Mesothelial cell of epicardium (in vitro differentiated cells): ENCODE measurements around the gene EPHA3. TPM values are rescaled to one million over a fixed set of nuclear protein-coding genes. Genes with fewer than 3 reads are reported as not detected.

Source experiments
- DNase-seq, 2 experiments: peaks; one replicate each; pipeline ENCODE4 v3.0.0; 2021; ENCODE audit warnings: low spot score in 2 of 2; ENCODE audit not compliant: unreplicated experiment in 2 of 2
- H3K27ac Mint-ChIP-seq: 2 replicates; pipeline ENCODE4 v1.8.0; 2021; ENCODE audit warnings: mixed read lengths
- H3K27me3 Mint-ChIP-seq: 2 replicates; pipeline ENCODE4 v1.8.0; 2021; ENCODE audit warnings: low read depth, mixed read lengths
- H3K36me3 Mint-ChIP-seq: 2 replicates; pipeline ENCODE4 v1.8.0; 2021; ENCODE audit warnings: mixed read lengths
- H3K4me1 Mint-ChIP-seq: 2 replicates; pipeline ENCODE4 v1.8.0; 2021; ENCODE audit warnings: mixed read lengths
- H3K4me3 Mint-ChIP-seq: 2 replicates; pipeline ENCODE4 v1.8.0; 2021; ENCODE audit warnings: mild to moderate bottlenecking, moderate library complexity, mixed read lengths
- H3K9me3 Mint-ChIP-seq: 2 replicates; pipeline ENCODE4 v1.8.0; 2021; ENCODE audit warnings: mixed read lengths
- CTCF ChIP-seq: fragments of 200-600 bp; sonication (generic); IDR thresholded peaks from one replicate; pipeline ENCODE4 v1.5.0; 2021; ENCODE audit warnings: antibody characterized with exemption; ENCODE audit not compliant: unreplicated experiment
- total RNA-seq: library from RNA; stranded (reverse); gene quantifications from 3 replicates; pipeline ENCODE4 v1.2.1, GENCODE V29; 2021

EPHA3 gene
- total RNA-seq, 1 donor from 2014 or later: 4.5 TPM

GRCh38 chr3:89264037-89264560 lies 156.7 kb downstream of the EPHA3 start:
- Mint-ChIP-seq H3K27me3 (no peaks in the 10 kb centered on the region), H3K36me3 (no peaks in the 10 kb centered on the region), H3K4me3 (no peak overlapping the region), H3K9me3 (no peaks in the 10 kb centered on the region), H3K4me1 (no peaks in the 10 kb centered on the region), H3K27ac (no peak overlapping the region)
- DNase-seq: no peak
- TF ChIP-seq CTCF: no peak

GRCh38 chr3:89266074-89266473 lies 158.7 kb downstream of the EPHA3 start:
- no peak for DNase-seq
- Mint-ChIP-seq H3K4me3 (no peak overlapping the region), H3K27me3 (no peaks in the 10 kb centered on the region), H3K27ac (no peak overlapping the region), H3K9me3 (no peaks in the 10 kb centered on the region), H3K36me3 (no peaks in the 10 kb centered on the region), H3K4me1 (no peaks in the 10 kb centered on the region)
- no peak for TF ChIP-seq CTCF

GRCh38 chr3:89268059-89268458 lies 160.6 kb downstream of the EPHA3 start:
- Mint-ChIP-seq H3K4me3 (no peak overlapping the region), H3K36me3 (no peaks in the 10 kb centered on the region), H3K27ac (no peak overlapping the region), H3K4me1 (no peaks in the 10 kb centered on the region), H3K27me3 (no peaks in the 10 kb centered on the region), H3K9me3 (no peaks in the 10 kb centered on the region)
- TF ChIP-seq CTCF: no peak
- no peak for DNase-seq

DNA sequence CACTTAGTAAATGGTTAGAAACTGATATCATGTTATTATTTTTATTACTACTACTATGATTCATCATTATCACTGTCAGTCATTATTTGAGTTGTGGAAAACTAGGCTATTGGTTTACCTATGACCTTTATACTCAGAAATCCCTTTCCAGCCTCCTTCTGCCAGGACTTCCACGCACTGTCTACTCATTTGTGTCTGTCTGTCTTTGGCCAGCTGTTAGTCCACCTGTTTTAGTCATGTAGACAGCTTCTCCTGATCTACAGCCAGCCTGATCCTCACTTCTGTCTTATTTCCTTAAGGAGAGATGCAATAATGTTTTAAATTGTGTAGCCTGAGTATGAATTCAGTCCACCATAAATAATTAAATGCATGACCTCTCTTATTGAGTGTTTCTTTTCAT lies 162.8 kb downstream of the EPHA3 start:
- no peak overlapping the region for H3K27ac Mint-ChIP-seq
- no peaks in the 10 kb centered on the region for H3K27me3 Mint-ChIP-seq
- no peaks in the 10 kb centered on the region for H3K36me3 Mint-ChIP-seq
- no peak for DNase-seq
- H3K4me1 Mint-ChIP-seq: no peaks in the 10 kb centered on the region
- H3K9me3 Mint-ChIP-seq: no peaks in the 10 kb centered on the region
- H3K4me3 Mint-ChIP-seq: no peak overlapping the region
- no peak for TF ChIP-seq CTCF

DNA sequence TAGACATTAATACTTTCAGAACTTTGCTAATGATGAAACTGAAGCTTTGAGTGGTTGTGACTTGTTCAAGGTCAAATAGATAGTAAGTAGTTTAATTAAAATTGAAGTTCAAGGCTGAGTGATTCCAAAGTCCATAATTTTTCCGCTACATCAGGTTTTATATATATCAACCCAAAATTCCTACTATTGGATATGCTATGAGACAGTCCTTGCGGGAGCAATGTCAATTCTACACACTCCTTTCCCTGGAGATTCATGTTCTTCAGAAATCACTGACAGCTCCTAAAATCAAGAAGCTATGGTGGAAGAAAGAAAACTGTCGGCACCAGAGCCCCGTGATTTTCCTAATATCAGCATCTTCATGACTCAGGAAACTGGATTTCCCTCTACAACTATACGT lies 167.6 kb downstream of the EPHA3 start:
- TF ChIP-seq CTCF: no peak
- Mint-ChIP-seq H3K36me3 (no peaks in the 10 kb centered on the region), H3K9me3 (no peaks in the 10 kb centered on the region), H3K4me1 (no peaks in the 10 kb centered on the region), H3K27me3 (peaks cover 1% of the 10 kb centered on the region), H3K4me3 (no peak overlapping the region), H3K27ac (no peak overlapping the region)
- DNase-seq: no peak

GRCh38 chr3:89276116-89276515 lies 168.7 kb downstream of the EPHA3 start:
- H3K27me3 Mint-ChIP-seq: peaks cover 1% of the 10 kb centered on the region
- no peak overlapping the region for H3K4me3 Mint-ChIP-seq
- H3K4me1 Mint-ChIP-seq: no peaks in the 10 kb centered on the region
- no peak overlapping the region for H3K27ac Mint-ChIP-seq
- no peaks in the 10 kb centered on the region for H3K36me3 Mint-ChIP-seq
- no peak for DNase-seq
- TF ChIP-seq CTCF: no peak
- H3K9me3 Mint-ChIP-seq: no peaks in the 10 kb centered on the region
